Stimulated activated CD4-positive, alpha-beta T cell treated with anti-CD3 and anti-CD28 coated beads, Interleukin-12 subunit alpha, Interleukin-12 subunit beta, amount 100 ng/mL, for 24 hours (primary cell): ENCODE data around the gene TMEM272.

Experiments used
- DNase-seq, 2 experiments: peaks; one replicate each; pipeline ENCODE4 v3.0.0-alpha.2; 2020; ENCODE audit warnings: low read depth in 2 of 2

TMEM272 gene

DNA sequence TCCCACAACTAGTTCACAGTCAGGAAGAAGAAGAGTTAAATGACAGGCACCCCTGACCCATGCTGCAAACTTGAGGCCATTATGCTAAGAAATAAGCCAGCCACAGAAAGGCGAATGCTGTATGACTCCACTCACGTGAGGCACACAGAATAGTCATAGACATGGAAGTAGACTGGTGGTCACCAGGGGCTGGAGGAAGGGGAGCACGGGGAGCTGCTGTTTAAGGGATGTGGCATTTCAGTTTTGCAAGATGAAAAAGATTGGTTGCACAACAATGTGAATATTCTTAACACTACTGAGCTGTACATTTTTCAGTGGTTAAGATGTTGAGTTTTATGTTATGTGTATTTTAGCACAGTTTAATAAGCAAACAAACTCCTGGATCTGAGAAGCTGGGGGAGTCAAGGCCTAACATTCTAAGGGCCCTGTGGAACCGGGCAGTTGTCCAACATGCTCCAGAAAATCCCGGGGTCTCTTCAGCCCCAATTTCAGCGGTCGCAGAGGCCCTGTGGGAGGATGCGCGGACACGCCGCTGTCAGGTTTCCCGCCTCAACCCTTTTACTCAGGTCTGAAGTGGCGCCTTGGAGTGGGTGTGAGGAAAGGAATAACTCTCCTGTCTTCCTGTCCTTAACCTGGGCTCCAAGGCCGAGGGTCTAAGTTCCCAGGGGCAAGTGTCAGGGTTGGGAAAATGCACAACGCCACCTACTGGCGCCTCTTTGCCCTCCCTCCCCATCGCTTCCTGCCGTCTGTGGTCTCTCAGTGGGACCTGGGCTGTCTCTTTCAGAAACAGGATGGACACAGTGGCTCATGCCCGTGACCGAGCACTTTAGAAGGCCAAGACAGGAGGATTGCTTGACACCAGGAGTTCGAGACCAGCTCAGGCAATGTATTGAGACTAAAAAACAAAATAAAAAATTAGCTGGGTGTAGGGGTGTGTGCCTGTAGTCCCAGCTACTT, 4.4 kb upstream of the TMEM272 start:
- DNase-seq, result no peak

DNA sequence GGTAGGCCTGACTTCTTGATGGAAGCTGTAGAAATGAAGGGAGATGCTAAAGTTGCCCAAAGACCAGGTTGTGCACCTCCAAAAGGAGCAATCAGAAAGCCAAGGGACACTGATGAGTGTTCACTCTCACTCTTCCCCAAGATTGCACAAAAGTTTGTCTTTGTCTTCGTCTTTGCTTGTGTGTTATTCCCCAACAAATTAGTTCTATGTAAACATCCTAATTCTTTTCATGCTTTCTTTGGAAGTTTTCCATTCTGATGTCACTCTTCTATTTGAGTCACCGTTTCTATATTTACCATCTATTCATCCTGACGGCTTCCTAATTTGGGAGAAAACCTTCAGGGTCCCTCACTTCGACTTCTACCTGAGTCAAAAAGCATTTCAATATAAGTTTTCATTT, 3.7 kb upstream of the TMEM272 start:
- DNase-seq, result no peak

DNA sequence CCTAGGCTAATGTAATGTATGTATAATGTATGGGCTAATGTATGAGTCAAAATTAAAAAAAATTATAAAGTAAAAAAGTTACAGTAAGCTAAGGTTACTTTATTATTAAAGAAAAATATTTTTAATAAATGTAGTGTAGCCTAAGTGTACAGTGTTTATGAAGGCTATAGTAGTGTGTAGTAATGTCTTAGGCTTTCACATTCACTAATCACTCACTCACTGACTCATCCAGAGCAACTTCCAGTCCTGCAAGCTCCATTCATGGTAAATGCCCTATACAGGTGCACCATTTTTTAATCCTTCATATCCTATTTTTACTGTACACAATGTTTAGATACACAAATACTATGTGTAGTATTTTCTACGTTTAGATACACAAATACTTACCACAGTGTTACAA, 1.8 kb upstream of the TMEM272 start:
- DNase-seq, result no peak

DNA sequence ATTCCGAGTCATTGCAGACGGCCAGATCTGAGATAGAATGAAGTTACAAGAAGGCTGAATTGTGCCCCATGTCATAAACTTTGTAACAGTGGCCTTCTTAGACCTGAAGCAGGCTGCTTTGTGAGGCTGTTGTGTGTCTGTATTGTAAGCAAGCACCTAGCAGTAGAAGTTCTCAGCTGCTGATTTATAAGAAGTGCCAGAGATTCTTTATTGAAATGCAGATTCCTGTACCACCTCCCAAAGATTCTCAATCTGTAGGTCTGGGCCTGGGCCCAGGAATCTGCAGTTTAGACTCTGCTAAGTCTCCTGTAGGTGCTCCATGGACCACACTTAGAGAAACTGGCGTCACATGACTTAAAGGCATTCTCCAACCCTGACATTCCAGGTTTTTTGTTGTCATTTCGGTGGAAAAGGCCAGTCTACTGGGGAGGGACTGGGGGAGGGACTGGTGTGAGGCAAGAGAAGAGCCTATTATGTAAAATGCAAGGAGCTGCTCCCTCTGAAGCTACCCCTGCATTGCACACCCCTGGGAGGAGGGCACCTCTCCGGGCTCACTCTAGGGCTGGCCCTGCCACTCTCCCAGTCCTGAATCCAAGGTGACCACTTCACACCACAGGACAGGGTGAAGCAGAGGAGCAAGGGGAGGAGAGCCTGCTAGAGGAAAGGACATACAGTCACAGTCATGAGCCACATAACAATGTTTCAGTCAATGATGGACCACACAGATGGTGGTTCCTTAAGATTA, 769 bp upstream of the TMEM272 start:
- no peak for DNase-seq

DNA sequence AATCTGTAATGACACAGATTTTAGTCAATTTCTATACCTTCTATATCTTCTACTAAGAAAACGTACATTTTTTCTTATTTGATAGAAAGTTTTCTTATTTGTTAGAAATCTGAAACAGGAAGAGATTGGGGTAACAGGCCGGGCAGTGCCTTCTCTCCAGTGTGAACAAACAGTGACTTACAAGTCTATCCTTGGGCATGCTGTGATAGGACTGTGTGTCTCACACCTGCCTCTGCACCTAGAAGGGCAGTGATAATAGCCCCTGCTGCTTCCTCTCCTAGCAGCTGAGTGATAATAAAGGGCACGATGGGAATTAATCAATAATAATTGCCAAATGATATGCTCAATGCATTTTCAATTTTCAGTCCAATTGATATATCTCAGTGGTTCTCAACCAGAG, 1.4 kb downstream of the TMEM272 start:
- no peak for DNase-seq

DNA sequence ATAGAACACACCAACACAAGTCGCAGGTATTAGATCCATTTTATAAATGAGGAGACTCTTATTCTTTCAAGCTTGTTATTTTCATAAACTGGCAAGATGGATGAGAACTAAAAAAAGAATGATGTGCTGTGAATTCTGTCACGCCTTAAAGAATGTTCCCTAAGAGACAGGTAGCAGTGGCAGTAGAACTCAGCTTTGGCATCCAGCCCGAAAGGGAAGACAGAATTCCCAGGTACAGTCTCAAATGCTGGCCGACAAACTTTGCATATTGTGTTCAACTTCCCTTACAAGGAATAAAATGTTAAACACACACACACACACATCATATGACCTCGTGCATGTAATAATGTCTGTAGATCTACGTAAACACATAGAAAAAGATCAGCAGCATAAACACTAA, 3.2 kb downstream of the TMEM272 start:
- no peak for DNase-seq

DNA sequence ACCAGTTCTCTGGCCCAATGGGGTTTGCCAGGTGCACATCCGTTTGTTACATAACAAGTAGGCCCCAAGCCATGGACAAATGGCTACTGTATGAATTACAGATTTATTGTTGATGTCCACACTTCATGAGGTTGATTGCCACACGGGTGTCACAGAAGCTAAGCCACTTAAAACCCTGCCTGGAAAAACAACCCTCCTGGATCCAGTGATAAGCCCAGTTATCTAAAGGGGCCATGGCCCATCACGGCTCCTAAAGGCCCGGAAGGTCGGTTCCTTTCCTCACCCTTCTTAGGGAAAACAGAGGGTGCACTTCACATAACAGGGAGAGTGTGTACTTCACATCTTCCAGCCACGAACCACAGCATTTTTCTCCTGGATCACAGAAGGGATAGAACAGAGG, 4.1 kb downstream of the TMEM272 start:
- DNase-seq, result no peak

DNA sequence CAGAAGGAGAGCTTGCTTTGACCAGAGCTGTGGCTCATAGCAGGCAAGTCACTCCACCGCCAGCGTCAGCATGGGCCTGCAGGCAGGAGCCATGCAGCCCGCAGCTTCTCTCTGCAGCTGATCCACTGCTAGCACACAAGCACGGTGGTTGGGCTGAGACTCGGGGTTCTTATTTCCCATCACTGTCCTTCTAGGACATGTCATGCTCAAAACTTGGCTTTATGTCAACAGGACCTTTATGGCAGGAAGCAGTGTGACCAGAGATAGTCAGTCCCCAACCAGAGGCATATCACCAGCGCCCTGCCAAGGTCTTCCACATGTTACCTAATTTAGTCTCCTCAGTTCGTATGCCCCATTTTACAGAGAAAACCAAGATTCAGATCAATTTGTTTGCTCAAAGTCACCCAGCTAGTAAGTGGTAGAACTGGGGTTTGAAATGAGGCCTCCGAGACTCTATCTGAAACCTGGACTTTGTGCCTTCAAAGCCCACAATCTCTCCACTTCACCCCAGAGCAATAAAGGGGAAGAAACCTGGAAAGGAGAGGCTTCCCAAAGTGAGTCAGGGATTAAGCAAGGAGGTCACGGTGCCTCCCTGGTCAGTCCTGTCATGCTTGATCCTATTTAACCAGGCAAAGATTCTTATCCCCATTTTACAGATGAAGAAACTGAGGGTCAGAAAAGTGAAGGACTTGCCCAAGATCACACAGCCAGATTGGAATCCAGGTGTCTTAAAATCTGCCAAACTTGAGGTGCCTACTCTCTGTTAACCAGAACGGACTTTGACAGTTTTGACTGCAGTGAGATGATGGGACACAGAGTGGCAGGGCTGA, 5.1 kb downstream of the TMEM272 start:
- no peak for DNase-seq

DNA sequence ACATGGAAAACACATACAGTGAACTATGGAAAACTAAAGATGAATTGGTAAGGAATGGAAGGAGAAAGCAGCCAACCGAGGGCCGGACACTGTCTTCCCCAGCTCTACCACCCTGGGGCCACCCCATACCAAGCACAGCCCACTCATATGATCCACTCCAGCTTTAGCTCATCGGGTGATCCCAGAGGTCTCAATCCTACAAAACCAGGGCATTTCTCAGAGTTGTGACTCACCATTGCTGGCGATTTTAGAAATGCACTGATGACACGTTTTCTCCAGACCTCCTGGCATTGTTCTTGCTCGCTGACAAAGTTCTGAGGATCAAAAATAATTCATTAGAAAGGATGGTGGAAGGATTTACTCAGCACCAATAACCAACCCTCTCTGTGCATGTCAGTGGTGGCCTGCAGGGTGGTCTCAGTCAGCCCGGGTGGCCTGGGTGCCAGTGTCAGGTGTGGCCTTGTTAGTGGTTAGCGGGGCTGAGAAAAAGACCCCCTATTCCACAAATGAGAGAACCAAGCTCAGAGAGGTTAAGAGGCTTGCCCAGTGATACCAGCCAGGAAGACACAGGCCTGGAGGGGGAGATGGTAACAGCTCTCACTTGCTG, 6.6 kb downstream of the TMEM272 start:
- no peak for DNase-seq

DNA sequence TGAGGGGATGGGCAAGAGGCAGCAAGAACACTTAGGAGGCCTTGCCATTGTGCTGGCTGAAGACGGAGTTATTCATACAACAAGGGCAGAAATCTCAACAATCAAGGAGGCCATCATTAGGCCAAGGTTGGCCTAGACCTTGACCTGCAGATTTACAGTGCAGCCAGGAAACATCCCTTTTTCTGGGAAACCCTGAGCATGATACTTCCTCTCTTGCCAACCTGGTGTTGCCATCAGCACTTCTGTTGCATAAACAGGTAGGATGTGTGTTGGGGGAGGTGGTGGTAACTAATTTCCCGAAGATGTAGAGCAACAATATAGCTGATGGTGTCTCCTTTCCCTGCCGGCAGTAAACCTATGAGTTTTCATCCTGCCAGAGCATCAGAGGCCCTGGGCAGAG, 8.0 kb downstream of the TMEM272 start:
- no peak for DNase-seq

DNA sequence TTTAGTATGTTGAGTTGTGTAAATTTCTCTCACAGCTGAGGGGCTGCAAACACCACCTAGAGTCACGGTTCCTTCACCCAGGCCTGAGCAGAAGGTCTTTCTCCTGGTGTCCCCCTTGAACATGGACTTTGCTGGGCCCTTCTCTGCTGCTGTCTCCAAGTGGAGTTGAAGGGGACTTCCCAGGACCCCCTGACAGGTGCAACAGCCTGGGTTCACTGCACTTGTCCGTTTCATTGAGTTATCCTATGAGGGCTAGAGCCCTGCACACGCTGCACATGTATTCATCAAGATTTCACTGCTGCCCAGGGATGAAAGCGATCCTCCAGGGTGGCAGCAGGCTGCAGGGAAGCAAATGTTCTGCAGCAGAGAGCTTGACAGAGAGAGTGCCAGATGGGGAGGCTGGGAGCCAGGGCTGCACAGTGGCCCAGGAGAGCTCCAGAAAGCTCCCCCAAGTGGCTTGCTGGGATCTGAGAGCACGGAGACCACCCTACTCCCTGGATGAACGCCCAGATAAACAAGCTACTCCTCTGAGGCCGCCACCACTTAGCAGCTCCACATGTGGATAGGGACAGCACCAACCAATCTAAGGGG, 10.3 kb downstream of the TMEM272 start:
- DNase-seq, result no peak

DNA sequence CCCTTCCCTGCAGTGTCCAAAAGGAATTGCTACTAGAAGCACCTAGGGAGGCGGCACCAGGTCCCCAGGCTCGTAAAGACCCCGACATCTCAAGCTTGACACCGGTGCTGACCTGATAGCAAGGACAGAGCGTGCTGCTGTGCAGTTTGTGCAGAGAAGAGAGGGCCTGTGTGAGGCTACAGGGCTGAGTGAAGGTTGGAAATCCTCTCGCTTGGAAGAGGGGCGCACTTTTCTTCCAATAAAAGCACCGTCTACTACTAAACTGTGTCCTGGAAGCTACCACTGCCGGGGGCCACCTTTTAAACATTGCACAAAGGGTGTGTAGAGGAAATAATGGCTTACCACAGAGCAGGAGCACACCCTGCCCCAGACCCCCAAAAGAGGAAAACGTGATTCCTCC, 11.0 kb downstream of the TMEM272 start:
- no peak for DNase-seq

DNA sequence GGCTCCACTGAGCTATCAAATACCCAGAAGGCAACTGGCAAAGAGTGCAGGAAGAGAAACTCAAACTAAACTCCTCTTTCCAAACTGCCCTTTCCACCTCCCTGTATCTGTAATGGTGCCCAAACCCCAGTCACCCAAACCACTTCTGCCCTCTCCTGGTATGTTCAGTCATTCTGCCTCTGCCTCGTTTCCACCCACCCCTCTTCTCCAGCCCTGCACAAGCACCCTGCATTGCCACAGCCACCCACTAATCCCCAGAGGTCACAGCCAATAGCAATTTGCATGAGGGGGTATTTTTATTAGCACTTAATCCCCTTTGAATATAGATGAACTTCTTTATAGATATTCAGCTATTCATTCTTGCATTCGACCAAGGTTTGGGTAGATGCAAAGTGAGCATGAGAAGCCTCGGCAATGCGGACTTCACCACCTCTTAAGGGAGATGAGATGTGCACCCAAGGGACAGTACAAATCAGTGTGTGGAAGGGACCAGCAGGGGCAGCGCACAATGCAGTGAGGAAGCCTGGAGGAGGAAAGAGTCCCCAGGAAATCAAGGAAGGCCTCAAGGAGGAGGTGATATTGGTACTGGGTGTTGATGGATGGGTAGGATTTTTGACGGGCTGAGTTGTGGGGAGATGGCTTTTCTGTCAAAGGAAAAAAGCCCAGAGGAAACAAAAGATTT, 12.4 kb downstream of the TMEM272 start:
- DNase-seq, result no peak

DNA sequence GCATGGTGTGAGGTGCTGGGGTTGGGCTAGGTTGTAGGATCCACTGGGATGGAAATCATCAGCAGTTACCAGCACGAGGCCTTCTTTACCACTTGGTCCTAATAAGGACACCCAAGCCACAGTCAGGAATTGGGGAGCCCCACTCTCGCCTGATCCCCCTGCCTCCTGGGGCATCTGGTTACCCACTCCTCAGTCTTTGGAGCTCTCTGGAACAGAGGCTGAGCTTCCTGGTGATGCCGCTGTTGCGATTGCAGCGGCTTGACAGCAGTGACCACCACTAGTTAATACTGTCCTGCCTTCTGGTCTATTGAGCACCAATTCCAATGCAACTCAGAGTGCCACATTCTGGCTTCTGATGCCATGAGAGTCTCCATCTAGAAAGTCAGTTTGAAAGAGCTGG, 13.5 kb downstream of the TMEM272 start:
- DNase-seq, result no peak

DNA sequence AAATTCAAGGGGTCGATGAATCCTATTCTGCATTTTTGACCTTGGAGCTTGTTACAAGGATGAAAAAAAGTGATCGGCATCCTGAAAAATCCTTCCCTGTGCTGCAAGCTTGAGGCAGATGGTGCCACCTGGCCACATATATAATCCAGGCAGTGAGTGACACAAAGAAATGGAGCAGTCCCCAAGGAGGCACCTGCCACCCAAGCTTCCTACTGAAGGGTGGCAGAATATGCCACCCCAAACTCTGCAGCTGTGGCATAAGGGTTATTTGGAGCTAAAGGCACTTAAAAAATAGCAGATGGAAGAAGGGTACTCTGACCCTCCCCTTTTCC, 15.4 kb downstream of the TMEM272 start:
- no peak for DNase-seq

DNA sequence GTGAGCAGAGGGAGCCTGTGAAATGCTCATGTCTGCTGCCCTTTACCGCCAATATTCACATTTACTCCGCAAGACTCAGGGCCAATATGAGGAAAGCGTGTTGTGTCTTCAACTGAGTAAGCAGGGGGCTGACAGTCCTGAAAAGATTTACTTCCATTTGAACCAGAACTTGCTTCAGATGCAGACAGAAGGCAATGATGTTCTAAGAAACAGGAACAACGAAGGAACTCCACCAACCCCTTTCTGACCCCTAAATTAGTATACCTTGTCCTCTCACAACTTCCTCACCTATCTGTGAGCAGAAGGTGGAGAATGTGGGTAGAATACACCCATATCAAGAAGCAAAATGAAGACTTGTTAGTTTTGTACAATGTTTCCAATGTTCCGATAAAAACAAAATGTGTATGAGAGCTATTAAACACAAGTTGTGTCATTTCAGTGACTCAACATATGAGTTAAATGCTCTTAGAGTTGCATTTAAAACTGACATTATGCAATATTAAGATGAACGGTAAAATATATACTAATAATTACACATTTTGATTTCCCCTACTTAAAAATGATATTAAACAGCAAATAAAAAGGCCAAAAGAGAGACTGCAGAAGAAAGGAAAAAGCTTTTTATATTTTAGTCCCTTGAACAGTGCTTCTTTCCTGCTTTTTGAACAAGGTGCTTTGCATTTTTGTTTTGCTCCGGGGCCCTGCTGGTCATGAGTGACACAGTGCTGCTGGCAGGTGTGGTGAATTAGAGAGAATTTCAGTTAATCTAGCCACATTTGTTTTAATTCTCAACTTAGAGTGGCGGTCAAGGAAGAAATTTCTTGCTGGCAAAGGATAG, 16.0 kb downstream of the TMEM272 start:
- DNase-seq, result no peak

DNA sequence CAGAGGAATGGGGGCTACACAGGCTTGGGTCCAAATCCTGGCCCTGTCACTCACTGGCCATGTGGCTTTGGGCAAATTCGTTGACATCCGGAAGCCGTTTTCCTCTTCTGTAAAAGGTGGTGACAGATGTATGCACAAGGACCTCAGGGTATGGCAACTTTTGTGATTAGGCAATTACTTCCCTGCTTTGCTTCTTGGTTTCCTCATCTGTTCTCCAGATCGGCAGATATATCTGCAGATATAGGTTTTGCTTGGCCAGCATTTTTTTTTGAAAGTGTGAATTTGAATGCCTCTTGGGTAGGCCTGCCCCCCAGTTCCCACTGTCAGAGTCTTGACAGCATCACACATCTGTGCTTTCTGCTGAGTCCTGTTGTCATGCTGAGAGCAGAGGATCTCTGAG, 17.7 kb downstream of the TMEM272 start:
- DNase-seq, result no peak

DNA sequence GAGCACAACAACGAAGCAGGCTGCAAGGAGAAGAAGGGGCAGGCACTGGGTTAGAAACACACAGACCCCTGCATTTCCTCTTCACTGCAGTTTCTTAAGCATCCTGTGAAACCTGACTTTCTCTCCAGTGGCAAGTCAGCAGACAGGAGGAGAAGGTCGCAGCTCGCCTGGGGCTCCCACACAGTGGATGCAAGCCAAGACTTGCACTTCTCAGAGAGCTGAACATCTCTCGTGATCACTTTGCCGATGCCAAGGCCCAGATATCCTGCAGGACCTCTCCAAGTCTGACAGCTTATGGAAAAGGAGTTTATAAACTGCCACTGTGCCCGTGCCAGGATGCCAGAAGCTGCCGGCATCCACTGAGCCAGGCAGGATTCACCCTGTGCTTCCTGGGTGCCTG, 18.4 kb downstream of the TMEM272 start:
- no peak for DNase-seq

DNA sequence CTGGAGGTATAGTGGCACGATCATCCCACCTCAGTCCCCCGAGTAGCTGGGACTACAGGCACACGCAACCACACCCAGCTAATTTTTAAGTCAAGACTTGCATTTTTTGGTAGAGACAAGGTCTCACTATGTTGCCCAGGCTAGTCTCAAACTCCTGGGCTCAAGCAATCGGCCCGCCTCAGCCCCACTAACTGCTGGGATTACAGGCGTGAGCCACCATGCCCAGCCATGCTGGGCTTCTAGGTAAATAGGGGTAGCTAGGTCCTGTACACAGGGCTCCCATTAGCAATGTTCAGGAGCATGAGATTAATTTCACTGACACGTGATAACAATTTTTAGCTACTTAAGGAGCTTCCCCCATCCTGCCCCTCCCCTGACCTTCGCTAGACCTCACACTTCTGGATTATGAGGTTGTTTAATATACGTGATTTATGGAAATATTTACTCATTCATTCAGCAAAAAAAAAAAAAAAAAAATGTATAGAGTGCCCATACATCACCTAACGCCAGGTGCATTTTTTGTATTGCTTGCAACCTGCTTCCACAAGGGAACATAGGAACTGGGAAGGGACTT, 19.2 kb downstream of the TMEM272 start:
- no peak for DNase-seq

DNA sequence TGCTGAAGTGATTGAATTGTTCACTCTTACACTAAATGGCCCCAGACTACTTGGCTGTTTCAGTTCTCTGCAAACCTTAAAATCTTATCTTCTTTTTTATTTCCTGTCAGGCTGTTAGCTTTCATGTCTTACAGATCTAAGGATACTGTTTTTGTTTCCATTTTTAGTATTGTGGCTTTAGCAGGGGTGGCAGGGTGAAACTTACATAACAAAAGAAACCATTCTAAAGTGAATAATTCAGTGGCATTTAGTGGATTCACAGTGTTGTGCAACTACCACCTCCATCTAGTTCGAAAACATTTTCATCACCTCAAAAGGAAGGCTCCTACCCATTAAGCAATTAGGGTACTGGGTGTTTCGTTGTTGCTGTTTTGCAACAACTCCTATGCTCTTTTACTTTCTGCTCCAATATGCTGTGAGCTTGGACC, 19.8 kb downstream of the TMEM272 start:
- no peak for DNase-seq
